Fibroblast of lung (primary cell): ENCODE measurements around the gene TFIP11. TPM values are rescaled to one million over a fixed set of nuclear protein-coding genes. Genes with fewer than 3 reads are reported as not detected.
"Not testable (repeated sequence)": the region's sequence is repeated elsewhere in the genome, so short reads cannot be mapped to it uniquely, and the experiment has no call there.

ENCODE experiments used
- DNase-seq, 2 donors: peaks; one replicate each; pipeline versions ENCODE4 v3.0.0 to v3.0.0-alpha.2; 2010; ENCODE audit warnings: low read depth in 2 of 2
- H2AFZ ChIP-seq: 2 replicates; pipeline ENCODE4 v1.5.1; 2012; ENCODE audit warnings: low read length, control low read depth, inconsistent platforms
- H3K27ac ChIP-seq: 2 replicates; pipeline ENCODE4 v1.5.1; 2011; ENCODE audit warnings: low read length, control low read depth; ENCODE audit not compliant: insufficient read depth
- H3K27me3 ChIP-seq: 2 replicates; pipeline ENCODE4 v1.5.1; 2011; ENCODE audit warnings: mild to moderate bottlenecking, low read length; ENCODE audit not compliant: control insufficient read depth, insufficient read depth
- H3K36me3 ChIP-seq: 2 replicates; pipeline ENCODE4 v1.5.1; 2011; ENCODE audit warnings: low read length; ENCODE audit not compliant: control insufficient read depth, insufficient read depth
- H3K4me1 ChIP-seq: 2 replicates; pipeline ENCODE4 v1.5.1; 2011; ENCODE audit warnings: low read length; ENCODE audit not compliant: control insufficient read depth, insufficient read depth; ENCODE audit errors: extremely low read depth
- H3K4me2 ChIP-seq: 2 replicates; pipeline ENCODE4 v1.5.1; 2011; ENCODE audit warnings: low read length, control low read depth; ENCODE audit not compliant: insufficient read depth; ENCODE audit errors: extremely low read depth
- H3K4me3 ChIP-seq, 4 experiments: fragments of 200-600 bp in 1 of 4; sonication (generic) in 1 of 4; replicated peaks in 1 of 4; 2 replicates each; pipeline ENCODE4 v1.5.1; 2011 to 2016; ENCODE audit warnings: low read length in 4 of 4, low read depth in 3 of 4, mild to moderate bottlenecking in 3 of 4, control low read depth in 2 of 4, inconsistent platforms in 1 of 4, mixed read lengths in 1 of 4; ENCODE audit not compliant: insufficient read depth in 1 of 4; ENCODE audit errors: control extremely low read depth in 1 of 4
- H3K79me2 ChIP-seq: 2 replicates; pipeline ENCODE4 v1.5.1; 2012; ENCODE audit warnings: mild to moderate bottlenecking, low read length, inconsistent platforms; ENCODE audit not compliant: control insufficient read depth, insufficient read depth
- H3K9ac ChIP-seq: 2 replicates; pipeline ENCODE4 v1.5.1; 2011; ENCODE audit warnings: mild to moderate bottlenecking, low read length, control low read depth; ENCODE audit not compliant: insufficient read depth
- H3K9me3 ChIP-seq: 2 replicates; pipeline ENCODE4 v1.5.1; 2012; ENCODE audit warnings: low read depth, low read length; ENCODE audit not compliant: control insufficient read depth, insufficient read depth
- H4K20me1 ChIP-seq: 2 replicates; pipeline ENCODE4 v1.5.1; 2011; ENCODE audit warnings: low read length; ENCODE audit not compliant: control insufficient read depth, insufficient read depth; ENCODE audit errors: extremely low read depth
- CTCF ChIP-seq, 2 donors: IDR thresholded peaks in 1 of 2; conservative IDR thresholded peaks in 1 of 2; 1 replicate in 1 of 2; 2 replicates in 1 of 2; pipeline ENCODE4 v1.5.1; 2011 to 2012; ENCODE audit warnings: low read length in 2 of 2, control low read depth in 1 of 2, inconsistent platforms in 1 of 2, low read depth in 1 of 2, mild to moderate bottlenecking in 1 of 2
- EZH2 ChIP-seq: IDR thresholded peaks from 2 replicates; pipeline ENCODE4 v1.5.1; 2012; ENCODE audit warnings: low read length, control low read depth, mild to moderate bottlenecking; ENCODE audit errors: missing control alignments
- polyA plus RNA-seq, 2 donors: library from polyadenylated mRNA; depleted of rRNA in 1 of 2; stranded (reverse) in 1 of 2; unstranded in 1 of 2; fragments of >200 nt; gene quantifications; 2 replicates each; pipeline ENCODE4 v1.2.1, GENCODE V29; 2011 to 2012; ENCODE audit warnings: missing spikeins in 1 of 2
- total RNA-seq: library from RNA; depleted of rRNA; stranded (reverse); fragments of >200 nt; gene quantifications from 2 replicates; pipeline ENCODE4 v1.2.1, GENCODE V29; 2014

The TFIP11 gene
- total and polyA plus RNA-seq, 2 donors (not counting 1 experiment from before 2014, with no cell fraction given), result 24.2 to 40.3 TPM

GRCh38 chr22:26534171-26534855 lies 22.0 kb upstream of the TFIP11 start:
- H3K9ac ChIP-seq, result no peak overlapping the region
- no peaks in the 10 kb centered on the region for H3K27me3 ChIP-seq
- no peak overlapping the region for H3K4me3 ChIP-seq
- H3K27ac ChIP-seq, result no peak overlapping the region
- peaks cover 4% of the 10 kb centered on the region for H3K36me3 ChIP-seq
- no peaks in the 10 kb centered on the region for H3K9me3 ChIP-seq
- no peak overlapping the region for H2AFZ ChIP-seq
- H3K4me1 ChIP-seq, result peaks cover 3% of the 10 kb centered on the region
- TF ChIP-seq CTCF (conservative IDR thresholded peaks at IDR 0.05 in 1 of 2, IDR thresholded peaks at IDR 0.05 in 1 of 2; ENCODE audit: low read depth in 1 of 2, low read length in 2 of 2) (no peak), EZH2 (no peak)
- H3K79me2 ChIP-seq, result no peaks in the 10 kb centered on the region
- no peak for DNase-seq
- H3K4me2 ChIP-seq, result no peak overlapping the region
- H4K20me1 ChIP-seq, result no peaks in the 10 kb centered on the region

GRCh38 chr22:26529345-26529744 lies 17.1 kb upstream of the TFIP11 start:
- no peak overlapping the region for H3K27ac ChIP-seq
- peaks cover 3% of the 10 kb centered on the region for H3K4me1 ChIP-seq
- TF ChIP-seq CTCF (conservative IDR thresholded peaks at IDR 0.05 in 1 of 2, IDR thresholded peaks at IDR 0.05 in 1 of 2; ENCODE audit: low read depth in 1 of 2, low read length in 2 of 2) (no peak), EZH2 (no peak)
- peak in 1 of 2 donors; percentile 71 for DNase-seq
- no peak overlapping the region for H3K4me3 ChIP-seq
- H3K36me3 ChIP-seq, result no peaks in the 10 kb centered on the region
- H2AFZ ChIP-seq, result no peak overlapping the region
- no peak overlapping the region for H3K4me2 ChIP-seq
- no peaks in the 10 kb centered on the region for H3K9me3 ChIP-seq
- H4K20me1 ChIP-seq, result no peaks in the 10 kb centered on the region
- H3K27me3 ChIP-seq, result no peaks in the 10 kb centered on the region
- no peaks in the 10 kb centered on the region for H3K79me2 ChIP-seq
- no peak overlapping the region for H3K9ac ChIP-seq

GRCh38 chr22:26528518-26528917 lies 16.2 kb upstream of the TFIP11 start:
- H2AFZ ChIP-seq, H3K79me2 ChIP-seq, H3K9ac ChIP-seq, H3K36me3 ChIP-seq, H3K27ac ChIP-seq, H3K9me3 ChIP-seq, DNase-seq, H3K4me1 ChIP-seq, H3K4me2 ChIP-seq, H3K27me3 ChIP-seq, H4K20me1 ChIP-seq, H3K4me3 ChIP-seq: not testable (repeated sequence)
